GM19467 (cell line): Measurements from ENCODE around the gene B4GALT1.
A peak's percentile ranks its signal among the peaks of the same experiment; 100 is the strongest.
"Not testable (repeated sequence)": the region's sequence is repeated elsewhere in the genome, so short reads cannot be mapped to it uniquely, and the experiment has no call there.

Experiments used
- ATAC-seq: cut with Tn5 transposase; IDR thresholded peaks from one replicate; pipeline ENCODE4 v1.9.1; 2021; ENCODE audit warnings: mild to moderate bottlenecking, moderate library complexity; ENCODE audit not compliant: unreplicated experiment

The B4GALT1 gene

GRCh38 chr9:33163433-33164137 lies 3.6 kb downstream of the B4GALT1 start:
- ATAC-seq = no peak

GRCh38 chr9:33162721-33163311 lies 4.3 kb downstream of the B4GALT1 start:
- no peak for ATAC-seq

GRCh38 chr9:33161589-33162132 lies 5.5 kb downstream of the B4GALT1 start:
- no peak for ATAC-seq

GRCh38 chr9:33161011-33161588 lies 6.0 kb downstream of the B4GALT1 start:
- ATAC-seq = no peak

- not testable (repeated sequence) for ATAC-seq
Measured at GRCh38 chr9:33160446-33160845, 6.7 kb downstream of the B4GALT1 start.

- ATAC-seq = no peak
Measured at GRCh38 chr9:33159777-33160127, 7.4 kb downstream of the B4GALT1 start.

GRCh38 chr9:33158843-33159776 lies 8.0 kb downstream of the B4GALT1 start:
- no peak for ATAC-seq

- no peak for ATAC-seq
Measured at GRCh38 chr9:33157960-33158842, 8.9 kb downstream of the B4GALT1 start.

GRCh38 chr9:33155393-33155792 lies 11.7 kb downstream of the B4GALT1 start:
- ATAC-seq = no peak

GRCh38 chr9:33154371-33154770 lies 12.8 kb downstream of the B4GALT1 start:
- ATAC-seq = no peak

- ATAC-seq = peak; percentile 41
Measured at GRCh38 chr9:33153666-33154065, 13.5 kb downstream of the B4GALT1 start.

GRCh38 chr9:33153001-33153400 lies 14.1 kb downstream of the B4GALT1 start:
- ATAC-seq = no peak

GRCh38 chr9:33151601-33152000 lies 15.5 kb downstream of the B4GALT1 start:
- ATAC-seq = no peak

- ATAC-seq = no peak
Measured at GRCh38 chr9:33151007-33151557, 16.1 kb downstream of the B4GALT1 start.

GRCh38 chr9:33148367-33149014 lies 18.6 kb downstream of the B4GALT1 start:
- no peak for ATAC-seq

GRCh38 chr9:33147416-33148169 lies 19.5 kb downstream of the B4GALT1 start:
- no peak for ATAC-seq

GRCh38 chr9:33146298-33146697 lies 20.8 kb downstream of the B4GALT1 start:
- ATAC-seq = no peak

- ATAC-seq = no peak
Measured at GRCh38 chr9:33144551-33144950, 22.6 kb downstream of the B4GALT1 start.

GRCh38 chr9:33143241-33143661 lies 23.9 kb downstream of the B4GALT1 start:
- no peak for ATAC-seq
